Putamen (tissue), 1 donor: ENCODE data around the gene EIF2A.
"Not testable (repeated sequence)": the region's sequence is repeated elsewhere in the genome, so short reads cannot be mapped to it uniquely, and the experiment has no call there.

Source experiments
- DNase-seq: peaks from one replicate; pipeline ENCODE4 v3.0.0-alpha.2; 2016; ENCODE audit warnings: low spot score

The EIF2A gene

DNA sequence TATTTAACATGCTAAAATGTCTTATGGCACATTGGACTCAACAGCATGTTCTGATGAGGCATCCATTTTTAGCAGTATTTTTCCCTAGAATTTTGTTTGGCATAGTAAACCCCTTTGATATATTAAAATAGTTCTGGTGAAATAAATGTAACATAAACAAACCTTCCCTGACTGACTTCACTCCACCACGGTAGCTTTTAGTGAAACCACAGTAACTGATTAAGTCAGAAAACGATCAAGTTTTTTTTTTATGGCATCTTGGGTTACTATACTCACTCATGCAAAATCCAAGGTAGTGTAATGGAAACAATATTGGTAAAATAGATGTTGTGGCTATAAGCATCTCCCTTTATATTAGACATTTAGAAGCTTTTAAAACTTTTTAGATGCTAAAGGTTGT lies 3.1 kb upstream of the EIF2A start:
- DNase-seq: no peak

DNA sequence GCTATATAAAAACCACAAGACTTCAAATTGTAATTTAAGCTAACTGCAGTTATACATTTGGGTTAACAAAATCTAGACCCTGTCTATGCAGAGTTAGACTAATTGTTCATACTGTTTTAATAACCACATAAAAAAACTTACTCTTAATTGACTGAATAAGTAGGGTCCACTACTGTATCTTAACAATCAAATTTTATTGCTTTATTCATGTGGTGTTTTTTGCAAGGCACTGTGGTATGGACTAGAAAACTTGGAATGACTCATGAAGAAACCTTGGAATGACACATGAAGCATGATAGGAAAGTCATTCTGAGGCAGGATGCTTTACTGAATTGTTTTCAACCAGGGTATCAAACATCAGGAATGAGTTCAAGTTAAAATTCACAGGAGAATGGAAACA lies 2.5 kb upstream of the EIF2A start:
- no peak for DNase-seq

DNA sequence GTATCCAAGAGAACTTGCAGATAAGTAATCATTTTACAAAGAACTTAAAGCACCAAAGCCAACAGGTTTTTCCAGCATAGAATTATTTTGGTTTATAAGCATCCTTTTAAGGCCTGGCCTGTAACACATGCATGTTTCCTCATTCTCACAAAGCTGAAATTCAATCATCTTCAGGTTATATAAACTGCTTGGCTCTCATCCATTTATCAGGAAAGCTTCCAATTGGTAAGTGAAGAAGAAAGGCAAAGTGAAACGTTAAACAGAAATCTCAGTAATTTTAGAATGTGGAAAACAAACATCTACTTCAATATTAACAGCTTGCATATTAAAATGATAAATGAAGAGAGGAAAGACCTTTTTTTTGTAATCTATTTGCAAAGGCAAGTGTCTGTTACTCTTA lies 1.9 kb upstream of the EIF2A start:
- peak; percentile 32 for DNase-seq

DNA sequence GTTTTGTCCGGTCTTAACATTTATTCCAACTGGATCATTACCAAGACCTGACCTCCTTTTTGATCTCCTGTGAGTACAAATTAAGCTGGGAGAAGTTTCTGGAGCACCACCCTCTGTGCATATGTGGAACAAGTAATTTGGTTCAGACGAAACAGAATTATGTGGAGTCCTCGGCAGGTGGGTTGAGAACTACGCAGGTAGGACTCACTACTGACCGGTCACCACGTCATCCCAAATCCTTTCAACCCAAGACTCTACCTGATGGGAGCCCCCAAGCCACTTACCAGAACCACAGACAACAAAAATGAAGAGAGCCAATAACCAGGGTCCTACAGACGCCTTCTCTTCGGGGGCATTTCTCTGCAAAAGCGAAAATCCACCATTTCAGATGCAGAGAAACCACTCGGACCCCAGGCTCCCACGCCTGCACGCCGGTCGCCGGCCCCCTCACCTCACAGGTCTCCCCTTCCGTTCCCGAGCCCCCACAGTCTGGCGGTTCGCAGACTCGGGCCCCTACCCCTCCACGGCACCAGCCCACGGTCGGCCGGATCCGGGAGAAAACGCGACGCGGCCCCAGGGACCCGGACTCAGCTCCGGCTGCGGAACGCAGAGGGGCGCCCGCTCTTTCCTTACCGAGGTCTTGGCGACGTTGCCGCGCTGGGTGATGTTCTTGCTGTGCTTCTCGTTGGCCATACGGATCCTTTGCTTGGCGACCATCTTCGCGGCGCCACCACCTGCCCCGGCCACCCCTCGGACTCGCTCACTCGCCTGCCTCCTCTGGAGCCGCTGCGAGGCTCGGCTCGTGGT lies 965 bp upstream of the EIF2A start:
- DNase-seq: peak; percentile 42

DNA sequence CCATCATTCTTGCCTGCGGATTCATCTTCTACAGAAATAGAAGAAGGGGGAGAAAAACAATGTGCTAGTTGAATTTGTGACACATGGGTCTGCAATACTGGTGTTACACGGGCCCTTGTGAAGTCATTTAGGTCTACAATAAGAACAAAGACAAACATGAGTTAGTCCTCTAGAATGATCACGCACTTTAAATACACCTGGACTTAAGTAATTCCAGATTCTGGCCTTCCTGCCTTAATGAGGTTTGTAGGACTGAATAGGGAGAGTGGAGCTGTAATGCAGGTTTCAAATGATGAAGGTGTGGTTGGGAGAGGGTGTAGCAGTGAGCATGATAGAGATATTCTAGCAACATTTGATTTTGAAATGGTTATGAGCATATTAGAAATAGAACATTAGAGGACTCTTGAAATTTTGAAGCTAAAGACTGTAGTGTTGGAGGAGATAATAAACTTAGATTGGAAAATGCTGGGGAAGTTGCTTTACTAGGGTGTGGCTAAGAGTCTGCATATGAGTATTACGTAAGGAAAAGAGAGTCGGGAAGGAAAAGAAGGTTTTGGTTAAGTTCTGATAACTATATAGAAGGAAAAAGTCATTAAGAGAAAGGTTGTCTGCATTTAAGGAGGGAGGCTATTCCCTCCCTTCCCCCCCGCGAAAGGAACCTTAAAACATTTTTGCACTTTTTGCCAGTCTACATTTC lies 606 bp downstream of the EIF2A start:
- peak; percentile 27 for DNase-seq

DNA sequence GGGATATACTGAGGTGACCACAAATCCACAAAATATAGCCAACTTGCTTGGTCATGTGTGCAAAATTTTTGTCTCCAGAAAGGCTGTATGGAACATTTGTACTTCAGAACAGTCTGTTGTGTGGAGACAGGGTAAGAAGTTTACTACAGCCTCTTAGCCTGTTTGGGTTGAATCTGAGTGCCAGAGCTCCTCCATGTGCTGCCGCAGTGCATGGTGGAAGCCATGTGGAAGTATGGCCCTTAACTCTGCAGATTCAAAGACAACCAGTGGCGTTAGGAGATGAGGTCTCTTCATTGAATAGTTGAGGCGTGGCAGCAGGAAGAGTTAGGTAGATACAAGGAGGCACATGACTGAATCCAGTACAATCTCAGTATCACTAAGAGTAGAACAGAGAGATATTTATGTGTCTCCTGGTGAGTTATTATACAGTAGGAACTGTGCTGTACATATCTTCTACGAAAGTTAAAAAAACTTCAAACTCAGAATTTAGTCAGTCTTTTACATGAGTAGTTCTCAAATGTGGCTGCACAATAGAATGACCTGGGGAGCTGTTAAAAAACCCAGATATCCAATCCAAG lies 9.4 kb downstream of the EIF2A start:
- no peak for DNase-seq

DNA sequence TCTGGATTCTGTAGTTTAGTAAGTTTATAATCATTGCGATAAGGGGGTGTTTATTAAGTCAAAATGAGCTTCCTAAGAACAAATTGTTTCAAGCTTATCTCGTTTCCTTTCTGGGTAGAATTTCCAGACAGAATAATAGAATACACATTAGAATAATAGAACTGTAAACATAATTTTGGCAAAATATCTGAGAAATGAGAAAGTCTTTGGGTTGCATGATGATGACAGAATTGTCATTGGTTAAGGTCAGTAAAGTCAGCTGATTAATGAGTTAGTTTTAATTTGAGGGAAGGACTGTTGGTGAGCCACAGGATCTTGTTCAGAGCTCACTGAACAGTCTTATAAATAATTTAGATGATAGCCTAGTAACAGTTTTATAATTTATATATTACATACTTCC lies 10.2 kb downstream of the EIF2A start:
- no peak for DNase-seq

DNA sequence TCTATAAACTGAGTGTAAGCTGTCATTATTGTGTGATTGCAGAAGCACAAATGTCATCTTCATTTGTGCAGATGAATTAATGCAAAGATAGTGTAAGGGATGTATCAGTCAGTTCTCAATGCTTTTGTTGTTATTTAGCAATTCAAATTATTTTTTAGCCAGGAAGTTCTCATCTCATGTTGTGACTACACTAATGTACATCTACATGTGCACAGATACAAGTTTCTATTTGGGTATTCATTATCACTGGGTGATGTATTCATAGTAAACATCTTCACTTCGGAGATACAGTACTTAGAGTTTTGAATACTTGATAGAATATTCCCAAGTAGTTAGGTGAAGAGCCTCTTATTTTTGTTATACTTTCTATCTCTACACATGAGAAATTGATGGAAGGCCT lies 11.1 kb downstream of the EIF2A start:
- no peak for DNase-seq

DNA sequence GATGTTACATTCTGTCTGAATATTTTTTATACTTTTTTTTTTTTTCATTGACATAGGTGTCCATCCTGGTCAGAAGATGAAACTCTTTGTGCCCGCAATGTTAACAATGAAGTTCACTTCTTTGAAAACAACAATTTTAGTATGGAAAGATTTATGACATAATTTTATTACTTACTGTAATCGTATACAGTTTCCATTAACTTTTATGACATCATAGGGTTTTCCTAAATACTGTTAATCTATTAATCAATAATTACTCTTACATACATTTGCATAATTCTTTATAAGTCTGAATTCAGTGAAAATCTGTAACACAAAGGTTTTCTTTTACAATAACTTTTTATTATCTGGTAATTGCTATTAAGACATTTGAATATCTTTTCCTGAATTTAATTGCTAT lies 17.7 kb downstream of the EIF2A start:
- DNase-seq: no peak

DNA sequence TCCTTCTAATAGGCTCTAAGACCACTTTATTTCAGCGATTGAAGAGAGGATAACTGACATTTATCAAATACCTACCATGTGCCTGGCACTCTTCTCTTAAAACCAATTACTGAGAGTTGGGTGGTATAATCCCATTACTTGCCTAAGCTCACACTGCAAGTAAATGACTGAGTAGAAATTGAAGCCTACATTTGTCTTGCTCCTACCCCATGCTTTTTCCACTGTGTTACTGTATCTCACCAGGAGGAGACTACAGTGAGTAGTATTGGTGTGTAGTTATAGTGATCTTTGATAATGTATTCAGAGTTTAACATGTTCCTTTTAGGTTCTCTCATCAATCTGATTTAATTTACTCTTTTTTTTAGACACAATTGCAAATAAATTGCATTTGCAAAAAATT lies 20.7 kb downstream of the EIF2A start:
- DNase-seq: no peak

DNA sequence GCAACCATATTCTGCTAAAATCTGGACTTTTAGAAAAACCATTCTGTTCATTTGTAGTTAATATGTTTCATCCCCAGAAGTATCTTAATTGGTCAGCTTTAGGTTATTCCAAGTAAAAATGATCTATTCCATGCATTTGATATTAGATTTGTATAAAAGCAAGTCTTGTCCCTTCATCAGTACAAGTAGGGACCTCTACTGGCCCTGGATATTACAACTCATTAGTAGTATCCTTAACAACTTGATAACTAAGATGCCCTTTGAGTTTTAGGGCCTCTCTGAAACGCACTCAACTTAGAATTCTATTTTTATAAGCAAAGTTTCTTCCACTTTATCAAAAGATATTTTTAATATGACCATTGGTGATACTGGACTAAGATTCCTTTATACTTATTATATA lies 31.3 kb downstream of the EIF2A start:
- no peak for DNase-seq

DNA sequence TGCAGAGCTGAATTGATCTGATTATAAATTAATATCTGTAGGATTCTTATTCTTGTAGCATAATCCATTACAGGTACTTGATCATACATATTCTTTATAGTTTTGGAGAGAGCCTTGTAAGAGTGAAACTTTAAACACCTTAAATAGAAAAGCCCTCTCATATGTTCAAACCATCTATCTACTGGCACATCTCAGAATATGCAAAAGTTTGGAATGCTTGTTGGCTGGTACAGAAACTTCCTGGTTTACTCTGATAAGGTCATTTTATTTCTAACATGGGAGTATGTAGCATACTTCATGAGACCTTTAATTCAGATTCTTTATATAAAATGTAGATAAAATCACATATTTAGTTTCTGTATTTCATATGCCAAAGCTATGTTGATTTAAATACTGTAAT lies 34.6 kb downstream of the EIF2A start:
- DNase-seq: no peak

DNA sequence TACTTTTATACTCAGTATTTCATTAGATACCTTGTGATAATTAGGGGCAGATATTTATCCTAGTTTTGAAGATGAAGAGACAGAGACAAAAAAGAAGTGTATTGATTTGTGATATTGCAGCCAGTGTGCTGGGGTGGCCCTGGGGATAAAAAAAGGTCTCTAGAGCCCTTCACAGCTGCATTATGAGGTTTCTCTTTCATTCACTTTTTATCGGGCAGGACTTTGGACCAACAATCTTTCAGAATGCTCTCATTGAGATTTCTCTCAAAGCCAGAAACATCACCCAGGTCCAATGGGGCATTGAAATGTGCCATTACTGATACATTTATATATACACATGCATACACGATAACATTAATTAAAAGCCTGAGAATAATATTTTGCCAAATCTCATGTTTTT lies 36.0 kb downstream of the EIF2A start:
- no peak for DNase-seq

DNA sequence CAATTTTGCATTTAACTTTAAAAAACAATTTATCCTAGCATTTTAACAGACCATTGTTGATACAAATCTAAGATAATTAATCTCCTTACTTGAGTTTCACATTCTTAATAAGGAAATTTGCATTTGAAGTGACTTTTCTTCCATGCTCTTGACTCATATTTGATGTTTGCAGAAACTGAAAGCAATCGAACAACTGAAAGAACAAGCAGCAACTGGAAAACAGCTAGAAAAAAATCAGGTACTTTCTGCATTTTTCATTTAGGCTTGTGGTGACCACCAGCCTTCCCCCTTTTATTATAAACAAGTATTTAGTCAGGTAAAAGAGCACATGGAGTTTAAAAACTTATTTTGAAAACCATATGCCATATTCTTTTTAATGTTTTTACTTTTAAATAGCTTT lies 36.4 kb downstream of the EIF2A start:
- no peak for DNase-seq

DNA sequence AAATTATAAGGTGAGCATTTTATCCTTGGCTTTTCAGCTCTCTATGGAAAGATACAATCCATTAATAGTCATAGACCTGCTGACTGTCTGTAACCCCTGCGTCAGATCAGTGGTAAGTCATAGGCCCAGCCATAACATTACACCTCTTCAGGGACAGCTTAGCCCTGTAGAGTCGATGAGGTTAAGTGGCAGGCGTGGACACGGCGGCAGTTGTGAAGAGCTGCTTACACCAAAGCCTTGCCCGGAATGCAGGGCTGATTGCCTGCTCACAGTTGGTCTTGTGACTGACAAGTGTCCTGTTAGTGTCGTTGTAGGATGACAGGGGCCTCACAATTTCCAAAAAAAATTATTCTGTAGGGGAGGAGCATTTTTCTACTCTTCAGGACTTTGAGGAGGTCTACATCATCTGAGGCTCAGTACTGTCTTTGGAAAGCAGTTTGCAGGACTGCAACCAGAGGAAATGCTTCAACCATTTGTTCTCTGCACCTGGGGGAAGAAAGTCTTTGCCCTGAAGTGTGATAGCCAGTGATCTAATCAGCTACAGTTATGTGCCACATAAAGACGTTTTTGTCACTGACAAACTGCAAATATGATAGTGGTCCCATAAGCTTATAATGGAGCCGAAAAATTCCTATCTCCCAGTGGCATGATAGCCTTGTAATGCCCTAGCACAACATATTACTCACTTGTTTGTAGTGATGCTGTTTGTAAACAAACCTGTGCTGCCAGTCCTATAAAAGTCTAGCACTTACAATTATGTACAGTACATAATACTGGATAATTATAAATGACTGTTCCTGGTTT lies 41.6 kb downstream of the EIF2A start:
- DNase-seq: no peak

DNA sequence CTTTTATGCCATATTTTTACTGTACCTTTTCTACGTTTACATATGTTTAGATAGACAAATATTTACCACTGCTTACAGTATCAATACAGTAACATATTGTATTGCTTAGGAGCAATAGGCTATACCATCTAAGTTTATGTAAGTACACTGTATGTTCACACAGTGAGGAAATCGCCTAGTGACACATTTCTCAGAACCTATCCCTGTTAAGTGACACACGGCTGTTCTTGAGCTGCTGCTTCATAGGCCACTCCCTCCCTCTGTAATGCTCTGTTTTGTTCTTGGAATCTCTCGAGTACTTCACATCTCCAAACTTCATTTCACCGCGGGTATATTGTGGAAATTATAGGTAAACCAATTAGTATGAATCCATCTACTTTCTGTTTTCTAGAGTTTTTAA lies 43.2 kb downstream of the EIF2A start:
- DNase-seq: no peak

DNA sequence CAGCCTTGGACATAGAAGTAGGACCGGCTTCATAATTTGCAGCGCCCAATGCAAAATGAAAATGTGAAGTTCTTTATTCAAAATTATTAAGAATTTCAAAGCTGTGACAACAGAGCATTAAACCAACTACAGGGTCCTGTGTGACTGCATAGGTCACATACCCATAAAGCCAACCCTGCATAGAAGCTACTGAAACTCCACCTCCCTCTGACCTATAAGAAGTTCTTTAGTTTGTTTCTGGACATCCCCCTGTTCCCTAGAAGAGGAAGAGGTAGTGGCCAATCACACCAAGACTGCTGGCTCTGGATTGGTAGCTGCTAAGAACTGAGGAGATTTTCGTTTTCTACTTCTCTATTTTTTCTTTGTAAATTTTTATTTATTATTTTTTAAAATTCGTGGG lies 47.6 kb downstream of the EIF2A start:
- DNase-seq: no peak

DNA sequence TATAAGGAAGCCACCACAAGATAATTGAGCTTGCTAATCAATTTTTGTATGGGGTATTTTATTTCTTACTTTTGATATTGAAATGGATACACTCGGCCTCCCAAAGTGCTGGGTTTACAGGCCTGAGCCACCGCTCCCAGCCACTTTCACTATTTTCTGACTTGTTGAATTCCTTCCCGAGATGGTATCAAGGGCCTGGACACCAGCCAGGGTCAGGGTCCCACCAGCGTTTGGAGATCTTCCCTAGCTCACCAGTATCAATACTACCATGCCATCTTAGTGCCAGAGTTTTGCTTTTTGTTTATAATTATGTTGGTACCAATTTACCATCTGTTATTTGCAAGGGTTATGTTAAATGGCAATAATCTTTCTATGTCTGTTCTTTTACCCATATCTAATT lies 51.1 kb downstream of the EIF2A start:
- DNase-seq: no peak

DNA sequence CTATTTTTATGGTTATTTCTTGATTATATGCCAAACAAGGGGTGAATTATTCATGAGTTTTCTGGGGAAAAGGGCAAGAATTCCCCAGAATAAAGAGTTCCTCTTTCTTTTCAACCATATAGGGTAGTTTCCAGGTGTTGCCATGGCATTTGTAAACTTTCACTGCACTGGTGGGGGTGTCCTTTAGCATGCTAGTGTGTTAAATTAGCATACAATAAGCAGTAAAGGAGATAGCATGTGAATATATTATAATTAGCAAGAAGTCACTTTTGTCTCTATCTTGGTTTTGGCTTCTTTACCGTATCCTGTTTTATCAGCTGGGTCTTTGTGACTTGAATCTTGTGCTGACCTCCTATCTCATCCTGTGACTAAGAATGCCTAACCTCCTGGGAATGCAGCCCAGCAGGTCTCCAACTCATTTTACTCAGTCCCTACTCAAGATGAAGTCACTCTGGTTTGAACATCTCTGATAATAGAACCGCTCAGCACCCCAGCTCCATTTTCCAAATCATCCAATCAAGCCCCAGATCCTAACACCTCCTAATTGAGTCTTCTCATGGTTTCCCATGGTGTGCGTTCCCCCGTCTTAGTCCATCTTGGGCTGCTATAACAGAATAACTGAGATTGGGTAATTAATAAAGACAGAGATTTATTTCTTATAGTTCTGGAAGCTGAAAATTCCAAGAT lies 53.2 kb downstream of the EIF2A start:
- no peak for DNase-seq

DNA sequence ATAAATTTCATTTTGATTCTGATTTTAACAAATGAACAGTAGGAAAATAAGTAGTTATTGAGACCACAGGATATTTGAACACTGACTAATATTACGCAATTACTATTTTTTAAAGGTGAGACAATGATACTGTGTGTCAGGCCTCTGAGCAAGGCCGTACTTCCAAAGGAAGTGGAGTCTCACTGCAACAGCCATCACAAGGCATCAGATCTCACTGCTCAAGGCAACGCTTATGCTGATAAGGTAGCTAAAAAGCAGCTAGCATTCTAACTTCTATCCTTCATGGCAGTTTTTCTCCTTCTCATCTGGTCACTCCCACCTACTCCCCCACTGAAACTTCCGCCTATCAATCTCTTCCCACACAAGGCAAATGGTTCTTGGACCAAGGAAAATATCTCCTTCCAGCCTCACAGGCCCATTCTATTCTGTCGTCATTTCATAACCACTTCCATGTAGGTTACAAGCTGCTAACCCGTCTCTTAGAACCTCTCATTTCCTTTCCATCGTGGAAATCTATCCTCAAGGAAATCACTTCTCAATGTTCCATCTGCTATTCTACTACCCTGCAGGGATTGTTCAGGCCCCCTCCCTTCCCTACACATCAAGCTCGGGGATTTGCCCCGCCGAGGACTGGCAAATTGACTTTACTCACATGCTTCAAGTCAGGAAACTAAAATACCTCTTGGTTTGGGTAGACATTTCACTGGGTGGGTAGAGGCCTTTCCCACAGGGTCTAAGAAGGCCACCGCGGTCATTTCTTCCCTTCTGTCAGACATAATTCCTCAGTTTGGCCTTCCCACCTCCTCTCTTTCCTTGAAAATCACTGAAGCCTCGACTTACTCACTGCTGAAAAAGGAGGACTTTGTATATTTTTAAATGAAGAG lies 54.3 kb downstream of the EIF2A start:
- not testable (repeated sequence) for DNase-seq
